HFF-Myc (cell line): Measurements from ENCODE around the gene OPRM1.

ENCODE experiments used
- DNase-seq: peaks from one replicate; pipeline ENCODE4 v3.0.0-alpha.2; 2011; ENCODE audit warnings: low read depth; ENCODE audit errors: extremely low read depth
- H3K4me3 ChIP-seq: replicated peaks from 2 replicates; pipeline ENCODE4 v1.5.1; 2011; ENCODE audit warnings: low read depth, mild to moderate bottlenecking, control low read depth, low read length
- TF ChIP-seq, protein P1 (sequence below): IDR thresholded peaks from 2 replicates; pipeline ENCODE4 v1.5.1; 2012; ENCODE audit warnings: mild to moderate bottlenecking, low read depth, low read length, control low read depth; ENCODE audit errors: missing control alignments

The OPRM1 gene

DNA sequence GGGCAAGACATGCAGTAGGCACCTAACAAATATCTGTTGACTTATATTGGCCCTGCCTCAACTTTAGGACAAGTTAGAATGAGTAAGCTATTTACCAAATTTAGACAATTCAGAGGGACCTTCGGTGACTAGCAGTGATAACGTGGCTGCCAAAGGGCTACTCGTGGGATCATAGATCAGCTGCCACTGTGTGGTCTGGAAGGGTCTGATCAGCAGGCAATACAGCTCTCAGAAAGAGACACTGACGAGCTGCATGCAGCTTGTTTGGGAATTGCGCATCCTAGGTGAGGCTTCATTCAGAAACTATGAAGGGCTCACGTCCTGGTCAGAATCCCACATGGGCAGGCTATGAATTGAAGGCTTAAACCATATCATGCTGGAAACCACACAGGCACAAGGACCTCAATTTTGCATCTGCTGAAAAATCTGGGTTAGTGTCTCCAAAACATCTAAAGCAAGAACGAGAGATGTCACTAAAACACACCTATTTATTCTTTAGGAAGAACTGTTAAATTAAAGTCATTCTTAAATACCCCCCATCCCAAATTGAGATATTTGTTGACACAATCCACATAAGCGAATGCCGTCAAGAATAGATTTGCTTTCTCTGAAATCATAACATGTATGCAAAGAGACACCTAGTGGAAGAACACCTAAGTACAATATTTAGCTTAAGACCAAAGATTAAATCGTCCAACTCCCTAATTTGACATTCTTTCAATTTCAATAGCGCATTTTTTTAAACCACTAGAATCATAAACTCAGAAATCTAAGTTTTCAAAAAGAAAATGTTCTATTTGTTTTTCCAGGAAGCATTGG is 238.0 kb downstream of the OPRM1 start:
- DNase-seq = no peak
- TF ChIP-seq, protein P1, sequence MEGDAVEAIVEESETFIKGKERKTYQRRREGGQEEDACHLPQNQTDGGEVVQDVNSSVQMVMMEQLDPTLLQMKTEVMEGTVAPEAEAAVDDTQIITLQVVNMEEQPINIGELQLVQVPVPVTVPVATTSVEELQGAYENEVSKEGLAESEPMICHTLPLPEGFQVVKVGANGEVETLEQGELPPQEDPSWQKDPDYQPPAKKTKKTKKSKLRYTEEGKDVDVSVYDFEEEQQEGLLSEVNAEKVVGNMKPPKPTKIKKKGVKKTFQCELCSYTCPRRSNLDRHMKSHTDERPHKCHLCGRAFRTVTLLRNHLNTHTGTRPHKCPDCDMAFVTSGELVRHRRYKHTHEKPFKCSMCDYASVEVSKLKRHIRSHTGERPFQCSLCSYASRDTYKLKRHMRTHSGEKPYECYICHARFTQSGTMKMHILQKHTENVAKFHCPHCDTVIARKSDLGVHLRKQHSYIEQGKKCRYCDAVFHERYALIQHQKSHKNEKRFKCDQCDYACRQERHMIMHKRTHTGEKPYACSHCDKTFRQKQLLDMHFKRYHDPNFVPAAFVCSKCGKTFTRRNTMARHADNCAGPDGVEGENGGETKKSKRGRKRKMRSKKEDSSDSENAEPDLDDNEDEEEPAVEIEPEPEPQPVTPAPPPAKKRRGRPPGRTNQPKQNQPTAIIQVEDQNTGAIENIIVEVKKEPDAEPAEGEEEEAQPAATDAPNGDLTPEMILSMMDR = peak; percentile 22
- H3K4me3 ChIP-seq = no peak overlapping the region

DNA sequence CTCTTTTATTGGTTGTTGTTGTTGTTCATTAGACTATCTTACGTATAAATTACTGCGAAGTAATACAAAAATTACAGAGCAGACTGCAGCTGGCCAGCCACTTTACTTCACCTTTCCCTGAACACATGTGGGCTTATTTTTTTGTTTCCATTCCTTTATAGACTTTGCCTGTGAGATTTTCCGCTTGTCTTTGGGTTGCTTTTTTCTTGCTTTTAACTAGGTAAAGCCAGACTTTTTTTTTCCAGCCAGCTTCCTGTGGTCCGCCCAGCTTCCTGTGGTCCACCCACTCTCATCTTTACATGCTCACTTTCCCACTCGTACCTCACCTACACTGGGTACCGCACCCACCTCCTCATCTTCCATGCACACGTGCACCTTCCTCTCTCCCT is 238.6 kb downstream of the OPRM1 start:
- TF ChIP-seq, protein P1 = no peak
- no peak overlapping the region for H3K4me3 ChIP-seq
- no peak for DNase-seq

DNA sequence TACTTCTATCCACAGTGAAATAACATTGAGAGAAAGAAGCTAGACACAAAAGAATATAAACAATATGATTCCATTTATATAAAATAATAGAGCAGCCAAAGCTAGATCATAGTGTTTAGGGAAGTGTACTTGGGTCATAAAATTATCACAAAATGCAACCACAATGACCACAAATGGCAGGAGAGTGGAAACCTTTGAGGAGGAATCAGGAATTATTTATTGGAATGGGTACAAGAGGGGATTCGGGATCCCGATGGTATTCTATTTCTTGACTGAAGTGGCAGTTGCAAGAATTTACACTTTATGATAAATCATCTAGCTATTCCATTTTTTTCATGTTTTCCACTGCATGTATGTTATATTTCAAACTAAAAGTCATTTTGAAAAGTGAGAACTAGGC is 241.5 kb downstream of the OPRM1 start:
- DNase-seq = no peak
- TF ChIP-seq, protein P1 = no peak
- no peak overlapping the region for H3K4me3 ChIP-seq

DNA sequence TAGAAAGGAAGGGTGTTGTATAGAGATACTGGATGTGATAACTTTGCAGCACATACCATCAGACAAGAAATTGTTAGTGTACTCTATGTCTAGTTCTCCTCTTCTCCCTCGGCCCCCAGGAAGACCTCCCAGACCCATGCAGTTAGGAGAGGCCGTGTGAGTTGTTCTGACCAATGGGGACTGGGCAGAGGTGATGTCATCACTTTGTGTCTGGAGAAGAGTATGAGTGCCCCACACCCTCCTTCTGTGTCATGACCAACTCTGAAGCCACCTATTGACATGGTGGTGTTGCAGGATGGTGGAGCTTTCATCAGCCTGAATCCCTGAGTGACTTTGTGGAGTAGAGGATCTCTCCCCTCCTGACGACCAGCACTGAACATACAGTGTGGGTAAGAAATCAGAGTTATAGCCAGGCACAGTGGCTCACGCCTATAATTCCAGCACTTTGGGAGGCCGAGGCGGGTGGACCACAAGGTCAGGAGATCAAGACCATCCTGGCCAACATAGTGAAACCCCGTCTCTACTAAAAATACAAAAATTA is 245.3 kb downstream of the OPRM1 start:
- no peak overlapping the region for H3K4me3 ChIP-seq
- no peak for DNase-seq
- TF ChIP-seq, protein P1 = no peak

DNA sequence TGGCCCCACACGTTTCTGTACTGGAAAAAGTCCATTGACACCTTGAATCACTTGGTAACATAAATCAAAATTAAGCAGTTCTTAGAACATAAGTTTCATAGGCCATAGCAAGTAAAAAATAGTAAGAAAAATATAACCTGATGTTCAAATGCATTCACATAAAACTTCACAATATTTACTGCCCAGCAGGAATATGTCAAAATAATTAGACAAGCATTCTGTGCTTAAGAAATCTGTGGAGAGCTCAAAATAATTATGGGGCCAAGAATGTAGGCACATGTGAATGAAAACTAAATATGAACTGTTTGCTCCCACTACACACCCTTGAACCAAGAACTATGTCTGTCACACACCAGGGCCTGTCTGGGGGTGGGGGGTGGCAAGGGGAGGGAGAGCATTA is 246.8 kb downstream of the OPRM1 start:
- no peak for DNase-seq
- H3K4me3 ChIP-seq = no peak overlapping the region
- TF ChIP-seq, protein P1 = no peak

DNA sequence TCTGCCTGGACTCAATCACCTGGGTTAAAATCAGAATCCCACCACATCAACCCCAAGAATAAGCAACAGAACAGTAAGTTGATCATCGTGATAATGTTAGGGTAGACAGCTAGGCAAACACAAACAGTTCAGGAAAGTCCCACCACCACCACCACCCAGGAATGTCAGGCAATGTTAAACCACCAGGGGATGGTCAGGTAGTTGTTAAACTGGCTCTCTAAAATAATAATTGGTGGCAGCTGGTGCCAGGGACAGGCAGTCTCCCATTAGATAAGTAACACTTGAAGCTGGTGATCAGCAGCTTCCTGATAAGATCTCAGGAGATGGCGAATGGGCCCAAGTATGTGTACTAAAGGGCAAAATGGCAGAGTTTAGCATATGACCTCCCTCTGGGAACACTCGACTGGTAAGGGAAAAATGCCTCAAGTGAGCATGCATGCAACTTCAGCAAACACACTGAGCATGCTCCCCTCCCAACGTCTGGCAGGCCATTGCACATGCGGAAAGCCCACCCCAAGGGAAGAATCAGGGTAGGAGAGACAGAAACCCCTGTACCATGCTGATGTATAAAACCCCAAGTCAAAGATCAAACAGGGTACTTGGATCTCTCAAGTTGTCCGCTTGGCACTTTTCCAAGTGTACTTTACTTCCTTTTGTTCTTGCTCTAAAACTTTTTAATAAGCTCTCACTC is 250.9 kb downstream of the OPRM1 start:
- DNase-seq = no peak
- TF ChIP-seq, protein P1 = no peak
- H3K4me3 ChIP-seq = no peak overlapping the region
